WTC11 (cell line): ENCODE measurements around the gene CNN2. TPM values are rescaled to one million over a fixed set of nuclear protein-coding genes. Genes with fewer than 3 reads are reported as not detected.

Source experiments
- ATAC-seq: fragments of 200-7000 bp; cut with Tn5 transposase; 2 replicates; pipeline ENCODE4 v1.10.0; 2021; ENCODE audit warnings: mild to moderate bottlenecking, moderate library complexity
- CTCF ChIA-PET: fragments of 300-600 bp; sonication (Branson Sonifier 250); formaldehyde crosslinking; loops from one replicate; lab custom pipeline; 2021; ENCODE audit warnings: antibody characterized with exemption; lab: Charles Lee
- POLR2A ChIA-PET: fragments of 350-600 bp; sonication (Branson Sonifier 250); formaldehyde crosslinking; loops from one replicate; lab custom pipeline; 2021; ENCODE audit warnings: antibody characterized with exemption; lab: Charles Lee
- DNase-seq: peaks from one replicate; pipeline ENCODE4 v3.0.0; 2021; ENCODE audit warnings: low spot score
- H3K27ac Mint-ChIP-seq: 2 replicates; pipeline ENCODE4 v1.8.0; 2021; ENCODE audit warnings: mixed read lengths
- H3K27me3 Mint-ChIP-seq: 2 replicates; pipeline ENCODE4 v1.8.0; 2021; ENCODE audit warnings: low read depth, mild to moderate bottlenecking, moderate library complexity, mixed read lengths
- H3K36me3 Mint-ChIP-seq: 2 replicates; pipeline ENCODE4 v1.8.0; 2021; ENCODE audit warnings: mixed read lengths
- H3K4me1 Mint-ChIP-seq: 2 replicates; pipeline ENCODE4 v1.8.0; 2022; ENCODE audit warnings: mixed read lengths
- H3K4me3 Mint-ChIP-seq: 2 replicates; pipeline ENCODE4 v1.8.0; 2021; ENCODE audit warnings: mild to moderate bottlenecking, moderate library complexity, mixed read lengths
- H3K9me3 Mint-ChIP-seq: 2 replicates; pipeline ENCODE4 v1.8.0; 2021; ENCODE audit warnings: mixed read lengths
- CBFB ChIP-seq: sonication (generic); formaldehyde crosslinking; IDR thresholded peaks from 2 replicates; pipeline ENCODE4 v1.8.1; 2022; ENCODE audit warnings: mild to moderate bottlenecking, low read depth, missing genetic modification reagents
- CREM ChIP-seq: sonication (generic); formaldehyde crosslinking; IDR thresholded peaks from 2 replicates; pipeline ENCODE4 v1.8.1; 2022; ENCODE audit warnings: mild to moderate bottlenecking, missing genetic modification reagents, moderate library complexity
- FOXK1 ChIP-seq: sonication (generic); formaldehyde crosslinking; IDR thresholded peaks from 2 replicates; pipeline ENCODE4 v1.8.0; 2022; ENCODE audit warnings: mild to moderate bottlenecking, moderate library complexity, missing genetic modification reagents
- GABPB1 ChIP-seq: sonication (generic); formaldehyde crosslinking; IDR thresholded peaks from 2 replicates; pipeline ENCODE4 v1.8.1; 2023; ENCODE audit warnings: mild to moderate bottlenecking, missing genetic modification reagents
- GRHL2 ChIP-seq: fragments of 250-450 bp; sonication (Bioruptor Pico); IDR thresholded peaks from 2 replicates; pipeline ENCODE4 v1.8.0; 2022; ENCODE audit warnings: mild to moderate bottlenecking, moderate library complexity; ENCODE audit not compliant: insufficient replicate concordance, severe bottlenecking
- KAT7 ChIP-seq: sonication (generic); formaldehyde crosslinking; IDR thresholded peaks from 2 replicates; pipeline ENCODE4 v1.8.1; 2023; ENCODE audit warnings: missing genetic modification reagents, mild to moderate bottlenecking, borderline replicate concordance
- NFYB ChIP-seq: sonication (generic); formaldehyde crosslinking; conservative IDR thresholded peaks from 2 replicates; pipeline ENCODE4 v1.8.0; 2022; ENCODE audit warnings: low read depth, missing genetic modification reagents
- SMAD3 ChIP-seq: sonication (generic); formaldehyde crosslinking; IDR thresholded peaks from 2 replicates; pipeline ENCODE4 v1.8.0; 2022; ENCODE audit warnings: missing genetic modification reagents, mild to moderate bottlenecking, borderline replicate concordance
- SMAD4 ChIP-seq: sonication (generic); formaldehyde crosslinking; IDR thresholded peaks from 2 replicates; pipeline ENCODE4 v1.8.0; 2022; ENCODE audit warnings: mild to moderate bottlenecking, missing genetic modification reagents
- TEAD1 ChIP-seq: sonication (generic); formaldehyde crosslinking; IDR thresholded peaks from 2 replicates; pipeline ENCODE4 v1.8.0; 2022; ENCODE audit warnings: mild to moderate bottlenecking, missing genetic modification reagents
- ZNF232 ChIP-seq: sonication (generic); formaldehyde crosslinking; IDR thresholded peaks from 2 replicates; pipeline ENCODE4 v1.8.0; 2022; ENCODE audit warnings: mild to moderate bottlenecking, missing genetic modification reagents
- ZNF423 ChIP-seq: fragments of 250-450 bp; sonication (Bioruptor Pico); IDR thresholded peaks from 2 replicates; pipeline ENCODE4 v2.1.2; 2022; ENCODE audit warnings: mild to moderate bottlenecking, moderate library complexity
- total RNA-seq: library from RNA; stranded (reverse); gene quantifications from 3 replicates; pipeline ENCODE4 v1.2.3, GENCODE V29; 2021
- TF ChIP-seq, protein P1 (sequence below): sonication (generic); formaldehyde crosslinking; IDR thresholded peaks from 2 replicates; pipeline ENCODE4 v1.8.0; 2022; ENCODE audit warnings: mild to moderate bottlenecking, missing genetic modification reagents
- TF ChIP-seq, protein P2 (sequence below): fragments of 250-450 bp; sonication (Bioruptor Pico); IDR thresholded peaks from 2 replicates; pipeline ENCODE4 v1.9.0; 2021; ENCODE audit warnings: mild to moderate bottlenecking
- TF ChIP-seq, protein P3 (sequence below): sonication (generic); formaldehyde crosslinking; IDR thresholded peaks from 2 replicates; pipeline ENCODE4 v1.8.1; 2023; ENCODE audit warnings: mild to moderate bottlenecking, missing genetic modification reagents
- TF ChIP-seq, protein P4 (sequence below): fragments of 250-450 bp; sonication (Bioruptor Pico); IDR thresholded peaks from 2 replicates; pipeline ENCODE4 v1.9.0; 2021; ENCODE audit warnings: mild to moderate bottlenecking, borderline replicate concordance
- TF ChIP-seq, protein P5 (sequence below): fragments of 250-450 bp; sonication (Bioruptor Pico); conservative IDR thresholded peaks from 2 replicates; pipeline ENCODE4 v1.9.0; 2021; ENCODE audit warnings: mild to moderate bottlenecking

CNN2 gene
- total RNA-seq, 1 experiment from 2014 or later = 390 TPM

DNA sequence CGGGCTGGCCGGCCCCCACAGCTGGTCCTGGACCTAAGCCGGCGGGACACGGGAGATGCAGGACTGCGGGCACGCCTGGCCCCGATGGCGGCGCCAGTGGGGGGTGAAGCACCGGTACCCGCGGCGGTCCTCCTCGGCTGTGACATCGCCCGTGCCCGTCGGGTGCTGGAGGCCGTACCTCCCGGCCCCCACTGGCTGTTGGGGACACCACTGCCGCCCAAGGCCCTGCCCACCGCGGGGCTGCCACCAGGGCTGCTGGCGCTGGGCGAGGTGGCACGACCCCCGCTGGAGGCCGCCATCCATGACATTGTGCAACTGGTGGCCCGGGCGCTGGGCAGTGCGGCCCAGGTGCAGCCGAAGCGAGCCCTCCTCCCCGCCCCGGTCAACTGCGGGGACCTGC, 23.1 kb upstream of the CNN2 start:
- Mint-ChIP-seq H3K36me3 (0 out of 2 replicates have a peak, but pooled peaks cover 7% of the 10 kb centered on the region), H3K4me1 (no peaks in the 10 kb centered on the region), H3K27ac (no peak overlapping the region), H3K27me3 (peaks cover 31% of the 10 kb centered on the region), H3K4me3 (no peak overlapping the region), H3K9me3 (no peaks in the 10 kb centered on the region)
- ATAC-seq (no peak), DNase-seq (no peak)
- CTCF ChIA-PET = interaction anchor here (1.3 to 1.5 kb wide), 2 partner anchors 8 to 222 kb away, joined by 3 to 4 read pairs; no protein-coding TSS in a partner anchor
- TF ChIP-seq TEAD1 (CRISPR knock-in tag) (no peak), ZNF423 (CRISPR knock-in tag) (no peak), CREM (CRISPR knock-in tag) (no peak), ZNF232 (CRISPR knock-in tag) (no peak), FOXK1 (CRISPR knock-in tag) (no peak), SMAD3 (CRISPR knock-in tag) (no peak), NFYB (no peak), GABPB1 (CRISPR knock-in tag) (no peak), GRHL2 (CRISPR knock-in tag) (no peak)
- TF ChIP-seq, protein P1, sequence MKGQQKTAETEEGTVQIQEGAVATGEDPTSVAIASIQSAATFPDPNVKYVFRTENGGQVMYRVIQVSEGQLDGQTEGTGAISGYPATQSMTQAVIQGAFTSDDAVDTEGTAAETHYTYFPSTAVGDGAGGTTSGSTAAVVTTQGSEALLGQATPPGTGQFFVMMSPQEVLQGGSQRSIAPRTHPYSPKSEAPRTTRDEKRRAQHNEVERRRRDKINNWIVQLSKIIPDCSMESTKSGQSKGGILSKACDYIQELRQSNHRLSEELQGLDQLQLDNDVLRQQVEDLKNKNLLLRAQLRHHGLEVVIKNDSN (CRISPR knock-in tag) = no peak
- TF ChIP-seq, protein P2, sequence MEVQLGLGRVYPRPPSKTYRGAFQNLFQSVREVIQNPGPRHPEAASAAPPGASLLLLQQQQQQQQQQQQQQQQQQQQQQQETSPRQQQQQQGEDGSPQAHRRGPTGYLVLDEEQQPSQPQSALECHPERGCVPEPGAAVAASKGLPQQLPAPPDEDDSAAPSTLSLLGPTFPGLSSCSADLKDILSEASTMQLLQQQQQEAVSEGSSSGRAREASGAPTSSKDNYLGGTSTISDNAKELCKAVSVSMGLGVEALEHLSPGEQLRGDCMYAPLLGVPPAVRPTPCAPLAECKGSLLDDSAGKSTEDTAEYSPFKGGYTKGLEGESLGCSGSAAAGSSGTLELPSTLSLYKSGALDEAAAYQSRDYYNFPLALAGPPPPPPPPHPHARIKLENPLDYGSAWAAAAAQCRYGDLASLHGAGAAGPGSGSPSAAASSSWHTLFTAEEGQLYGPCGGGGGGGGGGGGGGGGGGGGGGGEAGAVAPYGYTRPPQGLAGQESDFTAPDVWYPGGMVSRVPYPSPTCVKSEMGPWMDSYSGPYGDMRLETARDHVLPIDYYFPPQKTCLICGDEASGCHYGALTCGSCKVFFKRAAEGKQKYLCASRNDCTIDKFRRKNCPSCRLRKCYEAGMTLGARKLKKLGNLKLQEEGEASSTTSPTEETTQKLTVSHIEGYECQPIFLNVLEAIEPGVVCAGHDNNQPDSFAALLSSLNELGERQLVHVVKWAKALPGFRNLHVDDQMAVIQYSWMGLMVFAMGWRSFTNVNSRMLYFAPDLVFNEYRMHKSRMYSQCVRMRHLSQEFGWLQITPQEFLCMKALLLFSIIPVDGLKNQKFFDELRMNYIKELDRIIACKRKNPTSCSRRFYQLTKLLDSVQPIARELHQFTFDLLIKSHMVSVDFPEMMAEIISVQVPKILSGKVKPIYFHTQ (CRISPR knock-in tag) = no peak
- TF ChIP-seq, protein P3, sequence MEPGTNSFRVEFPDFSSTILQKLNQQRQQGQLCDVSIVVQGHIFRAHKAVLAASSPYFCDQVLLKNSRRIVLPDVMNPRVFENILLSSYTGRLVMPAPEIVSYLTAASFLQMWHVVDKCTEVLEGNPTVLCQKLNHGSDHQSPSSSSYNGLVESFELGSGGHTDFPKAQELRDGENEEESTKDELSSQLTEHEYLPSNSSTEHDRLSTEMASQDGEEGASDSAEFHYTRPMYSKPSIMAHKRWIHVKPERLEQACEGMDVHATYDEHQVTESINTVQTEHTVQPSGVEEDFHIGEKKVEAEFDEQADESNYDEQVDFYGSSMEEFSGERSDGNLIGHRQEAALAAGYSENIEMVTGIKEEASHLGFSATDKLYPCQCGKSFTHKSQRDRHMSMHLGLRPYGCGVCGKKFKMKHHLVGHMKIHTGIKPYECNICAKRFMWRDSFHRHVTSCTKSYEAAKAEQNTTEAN (CRISPR knock-in tag) = no peak
- TF ChIP-seq, protein P4, sequence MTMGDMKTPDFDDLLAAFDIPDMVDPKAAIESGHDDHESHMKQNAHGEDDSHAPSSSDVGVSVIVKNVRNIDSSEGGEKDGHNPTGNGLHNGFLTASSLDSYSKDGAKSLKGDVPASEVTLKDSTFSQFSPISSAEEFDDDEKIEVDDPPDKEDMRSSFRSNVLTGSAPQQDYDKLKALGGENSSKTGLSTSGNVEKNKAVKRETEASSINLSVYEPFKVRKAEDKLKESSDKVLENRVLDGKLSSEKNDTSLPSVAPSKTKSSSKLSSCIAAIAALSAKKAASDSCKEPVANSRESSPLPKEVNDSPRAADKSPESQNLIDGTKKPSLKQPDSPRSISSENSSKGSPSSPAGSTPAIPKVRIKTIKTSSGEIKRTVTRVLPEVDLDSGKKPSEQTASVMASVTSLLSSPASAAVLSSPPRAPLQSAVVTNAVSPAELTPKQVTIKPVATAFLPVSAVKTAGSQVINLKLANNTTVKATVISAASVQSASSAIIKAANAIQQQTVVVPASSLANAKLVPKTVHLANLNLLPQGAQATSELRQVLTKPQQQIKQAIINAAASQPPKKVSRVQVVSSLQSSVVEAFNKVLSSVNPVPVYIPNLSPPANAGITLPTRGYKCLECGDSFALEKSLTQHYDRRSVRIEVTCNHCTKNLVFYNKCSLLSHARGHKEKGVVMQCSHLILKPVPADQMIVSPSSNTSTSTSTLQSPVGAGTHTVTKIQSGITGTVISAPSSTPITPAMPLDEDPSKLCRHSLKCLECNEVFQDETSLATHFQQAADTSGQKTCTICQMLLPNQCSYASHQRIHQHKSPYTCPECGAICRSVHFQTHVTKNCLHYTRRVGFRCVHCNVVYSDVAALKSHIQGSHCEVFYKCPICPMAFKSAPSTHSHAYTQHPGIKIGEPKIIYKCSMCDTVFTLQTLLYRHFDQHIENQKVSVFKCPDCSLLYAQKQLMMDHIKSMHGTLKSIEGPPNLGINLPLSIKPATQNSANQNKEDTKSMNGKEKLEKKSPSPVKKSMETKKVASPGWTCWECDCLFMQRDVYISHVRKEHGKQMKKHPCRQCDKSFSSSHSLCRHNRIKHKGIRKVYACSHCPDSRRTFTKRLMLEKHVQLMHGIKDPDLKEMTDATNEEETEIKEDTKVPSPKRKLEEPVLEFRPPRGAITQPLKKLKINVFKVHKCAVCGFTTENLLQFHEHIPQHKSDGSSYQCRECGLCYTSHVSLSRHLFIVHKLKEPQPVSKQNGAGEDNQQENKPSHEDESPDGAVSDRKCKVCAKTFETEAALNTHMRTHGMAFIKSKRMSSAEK (CRISPR knock-in tag) = no peak
- POLR2A ChIA-PET = no interaction called here

DNA sequence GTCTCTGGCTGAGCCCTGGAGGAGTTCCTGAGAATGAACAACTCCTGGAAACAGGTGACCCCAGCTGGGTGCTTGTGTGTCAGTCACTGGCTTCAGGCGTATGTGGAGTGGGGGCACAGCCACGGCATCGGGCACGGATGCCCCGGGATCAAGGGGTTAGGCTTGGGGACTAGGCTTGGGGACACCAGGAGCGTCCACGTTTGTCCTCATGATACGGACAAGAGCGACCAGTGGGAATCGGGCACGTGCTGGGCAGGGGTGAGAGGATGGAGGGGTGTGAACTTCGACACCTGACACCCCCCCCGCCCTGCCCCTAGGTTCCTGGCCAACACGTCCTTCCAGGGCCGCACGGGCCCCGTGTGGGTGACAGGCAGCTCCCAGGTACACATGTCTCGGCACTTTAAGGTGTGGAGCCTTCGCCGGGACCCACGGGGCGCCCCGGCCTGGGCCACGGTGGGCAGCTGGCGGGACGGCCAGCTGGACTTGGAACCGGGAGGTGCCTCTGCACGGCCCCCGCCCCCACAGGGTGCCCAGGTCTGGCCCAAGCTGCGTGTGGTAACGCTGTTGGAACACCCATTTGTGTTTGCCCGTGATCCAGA, 22.1 kb upstream of the CNN2 start:
- H3K36me3 Mint-ChIP-seq = 0 out of 2 replicates have a peak, but pooled peaks cover 7% of the 10 kb centered on the region
- DNase-seq (no peak), ATAC-seq (no peak)
- H3K9me3 Mint-ChIP-seq = no peaks in the 10 kb centered on the region
- no peaks in the 10 kb centered on the region for H3K4me1 Mint-ChIP-seq
- POLR2A ChIA-PET = interaction anchor here (0.5 to 1.7 kb wide), 5 partner anchors 8 to 58 kb away, joined by 3 to 6 read pairs (median 4); no protein-coding TSS in a partner anchor
- peaks cover 21% of the 10 kb centered on the region for H3K27me3 Mint-ChIP-seq
- no peak overlapping the region for H3K27ac Mint-ChIP-seq
- CTCF ChIA-PET = interaction anchor here (0.9 to 1.6 kb wide), 6 partner anchors 9 to 221 kb away, joined by 3 to 7 read pairs (median 4); no protein-coding TSS in a partner anchor
- no peak for TF ChIP-seq CBFB
- TF ChIP-seq SMAD4 (CRISPR knock-in tag) = no peak
- TF ChIP-seq KAT7 (CRISPR knock-in tag) = no peak
- TF ChIP-seq, protein P5, sequence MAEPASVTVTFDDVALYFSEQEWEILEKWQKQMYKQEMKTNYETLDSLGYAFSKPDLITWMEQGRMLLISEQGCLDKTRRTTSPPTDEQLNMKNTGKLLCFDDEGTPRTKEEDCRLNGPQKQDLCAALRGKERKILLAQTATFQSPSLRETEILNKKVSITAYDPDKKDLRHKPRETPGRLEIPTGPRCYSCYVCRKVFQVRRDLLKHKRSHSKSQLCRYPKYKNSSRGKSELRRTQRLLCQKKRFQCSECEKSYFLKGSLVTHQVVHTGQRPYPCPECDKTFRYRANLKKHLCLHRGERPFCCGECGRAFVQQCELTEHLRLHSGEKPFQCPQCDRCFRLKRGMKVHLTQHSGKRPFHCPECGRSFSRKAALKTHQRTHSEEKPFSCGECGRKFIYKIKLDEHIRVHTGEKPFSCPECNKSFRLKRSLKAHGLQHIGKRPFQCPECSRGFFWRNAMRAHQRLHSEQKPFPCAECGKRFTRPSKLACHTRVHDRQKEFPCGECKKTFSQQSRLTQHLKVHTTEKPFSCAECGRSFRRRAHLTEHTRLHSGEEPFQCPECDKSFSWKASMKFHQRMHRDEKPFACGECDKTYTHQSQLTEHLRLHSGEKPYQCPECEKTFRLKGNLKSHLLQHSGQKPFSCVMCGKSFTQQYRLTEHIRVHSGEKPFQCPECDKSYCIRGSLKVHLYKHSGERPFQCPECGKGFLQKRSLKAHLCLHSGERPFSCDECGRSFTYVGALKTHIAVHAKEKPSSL (CRISPR knock-in tag) = no peak
- no peak overlapping the region for H3K4me3 Mint-ChIP-seq
